DOHH2 (cell line): ENCODE data around the gene TMEM190.
"Not testable (repeated sequence)": the region's sequence is repeated elsewhere in the genome, so short reads cannot be mapped to it uniquely, and the experiment has no call there.

Experiments
- H3F3A ChIP-seq: fragments of 200-600 bp; sonication (generic), shearing (Covaris generic); 2 replicates; pipeline ENCODE4 v1.6.0; 2016; ENCODE audit warnings: antibody characterized with exemption, mild to moderate bottlenecking; ENCODE audit not compliant: control insufficient read depth, insufficient read depth
- H3K27ac ChIP-seq: fragments of 200-600 bp; sonication (generic); 2 replicates; pipeline ENCODE4 v1.5.1; 2014; ENCODE audit warnings: low read depth, mild to moderate bottlenecking, low read length, moderate library complexity
- H3K27me3 ChIP-seq: fragments of 200-600 bp; sonication (generic); 2 replicates; pipeline ENCODE4 v1.6.1; 2014; ENCODE audit warnings: mild to moderate bottlenecking, low read length, mixed read lengths; ENCODE audit not compliant: control insufficient read depth
- H3K36me3 ChIP-seq: fragments of 200-600 bp; sonication (generic); 2 replicates; pipeline ENCODE4 v1.6.1; 2014; ENCODE audit warnings: mild to moderate bottlenecking, low read length, moderate library complexity, mixed read lengths; ENCODE audit not compliant: control insufficient read depth
- H3K4me1 ChIP-seq: fragments of 200-600 bp; sonication (generic); 2 replicates; pipeline ENCODE4 v1.6.1; 2014; ENCODE audit warnings: mild to moderate bottlenecking, low read length, mixed read lengths; ENCODE audit not compliant: control insufficient read depth
- H3K4me2 ChIP-seq: fragments of 200-600 bp; sonication (generic); 2 replicates; pipeline ENCODE4 v1.6.0; 2014; ENCODE audit warnings: mild to moderate bottlenecking, low read length, moderate library complexity
- H3K4me3 ChIP-seq: fragments of 200-600 bp; sonication (generic); 2 replicates; pipeline ENCODE4 v1.5.1; 2014; ENCODE audit warnings: mild to moderate bottlenecking, low read length, mixed read lengths
- H3K79me2 ChIP-seq: fragments of 200-600 bp; sonication (generic); 2 replicates; pipeline ENCODE4 v1.6.1; 2014; ENCODE audit warnings: mild to moderate bottlenecking, low read length, mixed read lengths; ENCODE audit not compliant: control insufficient read depth
- H3K9me2 ChIP-seq: fragments of 200-600 bp; sonication (generic); replicated peaks from 2 replicates; pipeline ENCODE4 v1.6.1; 2014; ENCODE audit warnings: mild to moderate bottlenecking, low read length, mixed read lengths; ENCODE audit not compliant: control insufficient read depth
- H3K9me3 ChIP-seq: fragments of 200-600 bp; sonication (generic); 2 replicates; pipeline ENCODE4 v1.6.1; 2014; ENCODE audit warnings: antibody characterized with exemption, low read length, mixed read lengths; ENCODE audit not compliant: control insufficient read depth, insufficient read depth
- H4K20me1 ChIP-seq: fragments of 200-600 bp; sonication (generic); 2 replicates; pipeline ENCODE4 v1.6.0; 2014; ENCODE audit warnings: low read depth, mild to moderate bottlenecking, antibody characterized with exemption, low read length, moderate library complexity; ENCODE audit not compliant: control insufficient read depth, insufficient read depth
- EZH2phosphoT487 ChIP-seq: fragments of 200-600 bp; sonication (generic); IDR thresholded peaks from 2 replicates; pipeline ENCODE4 v1.6.1; 2017; ENCODE audit warnings: borderline replicate concordance, mild to moderate bottlenecking, antibody characterized with exemption, low read length, moderate library complexity, mixed read lengths
- TF ChIP-seq, protein P1 (sequence below): fragments of 200-600 bp; sonication (generic); IDR thresholded peaks from one replicate; pipeline ENCODE4 v1.5.1; 2014; ENCODE audit warnings: antibody characterized with exemption, mild to moderate bottlenecking, low read depth, low read length; ENCODE audit not compliant: poor library complexity, severe bottlenecking

The TMEM190 gene

DNA sequence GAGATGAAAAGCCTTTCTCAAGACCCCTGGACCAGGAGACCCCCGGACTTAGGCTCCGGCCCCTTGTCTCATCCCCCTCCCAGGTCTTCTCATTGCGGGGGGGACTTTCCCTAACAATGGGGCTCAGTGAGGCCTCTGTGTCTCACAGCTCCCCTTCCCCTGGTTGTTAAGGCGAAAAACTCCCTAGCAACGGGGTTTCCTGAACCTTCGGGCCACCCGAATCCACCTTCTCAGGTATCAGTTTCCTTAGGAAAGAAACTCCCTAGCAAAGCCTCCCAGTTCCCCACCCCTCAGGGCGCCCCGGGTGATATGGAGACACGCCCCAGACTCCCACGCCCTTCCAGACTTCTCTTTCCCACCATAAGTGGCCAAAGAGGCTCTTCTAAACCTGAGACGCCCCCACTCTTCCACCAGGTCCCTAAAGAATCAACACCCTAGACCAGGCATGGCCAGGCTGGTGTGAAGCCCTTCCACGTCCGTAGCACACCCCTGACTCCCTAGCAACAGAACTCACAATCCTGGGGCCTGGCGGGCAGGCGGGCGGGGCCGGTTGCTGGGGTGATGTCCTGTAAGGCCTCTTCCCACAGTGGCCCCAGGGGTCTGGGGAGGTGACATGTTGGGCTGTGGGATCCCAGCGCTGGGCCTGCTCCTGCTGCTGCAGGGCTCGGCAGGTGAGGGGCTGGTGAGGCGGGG, at the start of gene TMEM190:
TSS of gene TMEM190 (plus strand) at position 586 of the 693 bp plus-strand sequence. CDS start at position 614, 28 bp downstream.
- Histone ChIP-seq H3K27ac (no peak within 1 kb of the TSS), H3K36me3 (no peaks in the 10 kb centered on the region; the same call in 1 of the 2 replicates), H3K27me3 (peaks cover 32% of the 10 kb centered on the region), H4K20me1 (no peaks in the 10 kb centered on the region), H3K4me1 (no peaks in the 10 kb centered on the region), H3F3A (peaks cover 3% of the 10 kb centered on the region; the same call in 1 of the 2 replicates), H3K9me2 (no peaks in the 10 kb centered on the region), H3K79me2 (peaks cover under 1% of the 10 kb centered on the region; the same call in 1 of the 2 replicates), H3K9me3 (no peaks in the 10 kb centered on the region), H3K4me3 (no peak within 1 kb of the TSS), H3K4me2 (no peak within 1 kb of the TSS)
- TF ChIP-seq, protein P1, sequence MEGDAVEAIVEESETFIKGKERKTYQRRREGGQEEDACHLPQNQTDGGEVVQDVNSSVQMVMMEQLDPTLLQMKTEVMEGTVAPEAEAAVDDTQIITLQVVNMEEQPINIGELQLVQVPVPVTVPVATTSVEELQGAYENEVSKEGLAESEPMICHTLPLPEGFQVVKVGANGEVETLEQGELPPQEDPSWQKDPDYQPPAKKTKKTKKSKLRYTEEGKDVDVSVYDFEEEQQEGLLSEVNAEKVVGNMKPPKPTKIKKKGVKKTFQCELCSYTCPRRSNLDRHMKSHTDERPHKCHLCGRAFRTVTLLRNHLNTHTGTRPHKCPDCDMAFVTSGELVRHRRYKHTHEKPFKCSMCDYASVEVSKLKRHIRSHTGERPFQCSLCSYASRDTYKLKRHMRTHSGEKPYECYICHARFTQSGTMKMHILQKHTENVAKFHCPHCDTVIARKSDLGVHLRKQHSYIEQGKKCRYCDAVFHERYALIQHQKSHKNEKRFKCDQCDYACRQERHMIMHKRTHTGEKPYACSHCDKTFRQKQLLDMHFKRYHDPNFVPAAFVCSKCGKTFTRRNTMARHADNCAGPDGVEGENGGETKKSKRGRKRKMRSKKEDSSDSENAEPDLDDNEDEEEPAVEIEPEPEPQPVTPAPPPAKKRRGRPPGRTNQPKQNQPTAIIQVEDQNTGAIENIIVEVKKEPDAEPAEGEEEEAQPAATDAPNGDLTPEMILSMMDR = no peak
- no peak for TF ChIP-seq EZH2phosphoT487

- H3K4me3 ChIP-seq, H3K4me1 ChIP-seq, H3F3A ChIP-seq, H3K79me2 ChIP-seq, H3K9me2 ChIP-seq, H3K4me2 ChIP-seq, H4K20me1 ChIP-seq, H3K27ac ChIP-seq, H3K9me3 ChIP-seq, H3K36me3 ChIP-seq: not testable (repeated sequence)
- H3K27me3 ChIP-seq = peaks cover 12% of the 10 kb centered on the region
Measured at GRCh38 chr19:55328774-55329318, 47.8 kb upstream of the TMEM190 start.

DNA sequence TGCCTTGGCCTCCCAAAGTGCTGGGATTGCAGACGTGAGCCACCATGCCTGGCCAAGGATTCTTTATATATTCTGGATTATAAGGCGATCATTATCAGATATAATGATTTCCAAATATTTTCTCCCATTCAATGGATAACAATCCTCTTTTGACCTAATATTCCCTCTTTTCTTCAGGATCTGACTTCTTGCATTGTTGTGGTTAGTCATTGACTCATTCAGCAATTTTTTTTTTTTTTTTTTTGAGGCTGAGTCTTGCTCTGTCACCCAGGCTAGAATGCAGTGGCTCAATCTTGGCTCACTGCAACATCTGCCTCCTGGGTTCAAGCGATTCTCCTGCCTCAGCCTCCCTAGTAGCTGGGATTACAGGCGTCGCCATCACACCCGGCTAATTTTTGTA, 46.8 kb upstream of the TMEM190 start:
- H3K36me3 ChIP-seq, H3K27ac ChIP-seq, H3K4me2 ChIP-seq, H3K9me3 ChIP-seq, H3K4me1 ChIP-seq, H3K9me2 ChIP-seq, H3F3A ChIP-seq, H3K4me3 ChIP-seq, H3K79me2 ChIP-seq, H4K20me1 ChIP-seq: not testable (repeated sequence)
- H3K27me3 ChIP-seq = peaks cover 15% of the 10 kb centered on the region

GRCh38 chr19:55333870-55334269, 42.8 kb upstream of the TMEM190 start:
- no peak overlapping the region for H3K4me3 ChIP-seq
- H3K4me1 ChIP-seq = peaks cover 9% of the 10 kb centered on the region
- H3K36me3 ChIP-seq = no peaks in the 10 kb centered on the region
- TF ChIP-seq, protein P1 = no peak
- no peak for TF ChIP-seq EZH2phosphoT487
- no peak overlapping the region for H3K27ac ChIP-seq
- no peaks in the 10 kb centered on the region for H3K79me2 ChIP-seq
- H3F3A ChIP-seq = no peaks in the 10 kb centered on the region
- no peaks in the 10 kb centered on the region for H3K9me3 ChIP-seq
- no peaks in the 10 kb centered on the region for H4K20me1 ChIP-seq
- H3K9me2 ChIP-seq = no peaks in the 10 kb centered on the region
- H3K27me3 ChIP-seq = peaks cover 21% of the 10 kb centered on the region
- H3K4me2 ChIP-seq = no peak overlapping the region
